ENCODE measurements around the gene COL4A1.

COL4A1 gene

GRCh38 chr13:110179857-110180147 lies 127.2 kb downstream of the COL4A1 start:
- DNase-seq = no peak

GRCh38 chr13:110179116-110179856 lies 127.7 kb downstream of the COL4A1 start:
- DNase-seq = no peak

GRCh38 chr13:110177790-110178189 lies 129.2 kb downstream of the COL4A1 start:
- DNase-seq = no peak

GRCh38 chr13:110176431-110176830 lies 130.5 kb downstream of the COL4A1 start:
- no peak for DNase-seq

- DNase-seq = no peak
Observed at GRCh38 chr13:110173247-110173818, 133.6 kb downstream of the COL4A1 start.

- DNase-seq = no peak
Observed at GRCh38 chr13:110170882-110171281, 136.1 kb downstream of the COL4A1 start.

GRCh38 chr13:110170020-110170790 lies 136.8 kb downstream of the COL4A1 start:
- no peak for DNase-seq

- DNase-seq = no peak
Observed at GRCh38 chr13:110168999-110169933, 137.7 kb downstream of the COL4A1 start.

- no peak for DNase-seq
Observed at GRCh38 chr13:110166598-110166997, 140.4 kb downstream of the COL4A1 start.

- DNase-seq = no peak
Observed at GRCh38 chr13:110164706-110165105, 142.3 kb downstream of the COL4A1 start.

GRCh38 chr13:110162866-110163658 lies 143.9 kb downstream of the COL4A1 start:
- DNase-seq = no peak

GRCh38 chr13:110162053-110162452 lies 144.9 kb downstream of the COL4A1 start:
- DNase-seq = no peak

GRCh38 chr13:110161112-110161882 lies 145.7 kb downstream of the COL4A1 start:
- no peak for DNase-seq

GRCh38 chr13:110158226-110158625 lies 148.7 kb downstream of the COL4A1 start:
- DNase-seq = no peak

- DNase-seq = no peak
Observed at GRCh38 chr13:110157718-110158117, 149.2 kb downstream of the COL4A1 start.

GRCh38 chr13:110156301-110157049 lies 150.5 kb downstream of the COL4A1 start:
- no peak for DNase-seq

GRCh38 chr13:110155072-110155471 lies 151.9 kb downstream of the COL4A1 start:
- no peak for DNase-seq

GRCh38 chr13:110154410-110154933 lies 152.5 kb downstream of the COL4A1 start:
- no peak for DNase-seq

GRCh38 chr13:110152351-110152750 lies 154.6 kb downstream of the COL4A1 start:
- DNase-seq = no peak

- no peak for DNase-seq
Observed at GRCh38 chr13:110151462-110151861, 155.5 kb downstream of the COL4A1 start.

Data from CD4-positive, alpha-beta T cell treated with Interleukin-6 for 4 hours (primary cell).